SJSA1 (cell line): Measurements from ENCODE around the gene PGA5. TPM values are rescaled to one million over a fixed set of nuclear protein-coding genes. Genes with fewer than 3 reads are reported as not detected.

Source experiments
- DNase-seq, 2 experiments: peaks; one replicate each; pipeline ENCODE4 v3.0.0-alpha.2; 2015 to 2020; ENCODE audit warnings: low spot score in 2 of 2, low read depth in 1 of 2
- H3K27ac ChIP-seq: fragments of 250-450 bp; sonication (Bioruptor Pico); 2 replicates; pipeline ENCODE4 v1.5.1; 2020; ENCODE audit warnings: mild to moderate bottlenecking, moderate library complexity
- H3K27me3 ChIP-seq: fragments of 250-450 bp; sonication (Bioruptor Pico); replicated peaks from 2 replicates; pipeline ENCODE4 v1.5.1; 2020; ENCODE audit warnings: mild to moderate bottlenecking, moderate library complexity
- H3K36me3 ChIP-seq: fragments of 250-450 bp; sonication (Bioruptor Pico); 2 replicates; pipeline ENCODE4 v1.5.1; 2020; ENCODE audit warnings: mild to moderate bottlenecking
- H3K4me1 ChIP-seq: fragments of 250-450 bp; sonication (Bioruptor Pico); replicated peaks from 2 replicates; pipeline ENCODE4 v1.6.1; 2021; ENCODE audit warnings: mild to moderate bottlenecking
- H3K4me3 ChIP-seq: fragments of 250-450 bp; sonication (Bioruptor Pico); 2 replicates; pipeline ENCODE4 v1.5.1; 2020; ENCODE audit warnings: mild to moderate bottlenecking
- H3K9me3 ChIP-seq: fragments of 250-450 bp; sonication (Bioruptor Pico); replicated peaks from 2 replicates; pipeline ENCODE4 v1.5.1; 2020; ENCODE audit warnings: mild to moderate bottlenecking
- total RNA-seq: library from RNA; depleted of rRNA; stranded (reverse); fragments of >200 nt; shearing (Covaris generic); gene quantifications from 2 replicates; pipeline ENCODE4 v1.2.3, GENCODE V29; 2014

Gene PGA5
- total RNA-seq, 1 experiment from 2014 or later = not detected

GRCh38 chr11:61266602-61267001 lies 25.6 kb downstream of the PGA5 start:
- Histone ChIP-seq H3K9me3 (no peaks in the 10 kb centered on the region), H3K36me3 (no peaks in the 10 kb centered on the region), H3K27me3 (no peaks in the 10 kb centered on the region), H3K27ac (no peak overlapping the region), H3K4me1 (peaks cover 5% of the 10 kb centered on the region), H3K4me3 (no peak overlapping the region)
- no peak for DNase-seq

- Histone ChIP-seq H3K4me1 (peaks cover 5% of the 10 kb centered on the region), H3K9me3 (no peaks in the 10 kb centered on the region), H3K36me3 (no peaks in the 10 kb centered on the region), H3K27me3 (no peaks in the 10 kb centered on the region), H3K27ac (no peak overlapping the region), H3K4me3 (no peak overlapping the region)
- no peak for DNase-seq
Measured at GRCh38 chr11:61267437-61267841, 26.5 kb downstream of the PGA5 start.

- DNase-seq = no peak
- no peaks in the 10 kb centered on the region for H3K27me3 ChIP-seq
- H3K36me3 ChIP-seq = no peaks in the 10 kb centered on the region
- no peaks in the 10 kb centered on the region for H3K9me3 ChIP-seq
- peaks cover 5% of the 10 kb centered on the region for H3K4me1 ChIP-seq
- no peak overlapping the region for H3K4me3 ChIP-seq
- no peak overlapping the region for H3K27ac ChIP-seq
Measured at GRCh38 chr11:61268588-61269250, 27.7 kb downstream of the PGA5 start.

GRCh38 chr11:61270354-61271076 lies 29.5 kb downstream of the PGA5 start:
- no peaks in the 10 kb centered on the region for H3K9me3 ChIP-seq
- no peak overlapping the region for H3K4me3 ChIP-seq
- peaks cover 5% of the 10 kb centered on the region for H3K4me1 ChIP-seq
- no peak overlapping the region for H3K27ac ChIP-seq
- no peaks in the 10 kb centered on the region for H3K36me3 ChIP-seq
- DNase-seq = no peak
- H3K27me3 ChIP-seq = no peaks in the 10 kb centered on the region

- Histone ChIP-seq H3K27ac (no peak overlapping the region), H3K9me3 (no peaks in the 10 kb centered on the region), H3K4me3 (no peak overlapping the region), H3K4me1 (peaks cover 5% of the 10 kb centered on the region), H3K36me3 (no peaks in the 10 kb centered on the region), H3K27me3 (no peaks in the 10 kb centered on the region)
- DNase-seq = no peak
Measured at GRCh38 chr11:61272731-61273130, 31.8 kb downstream of the PGA5 start.

- DNase-seq = no peak
- Histone ChIP-seq H3K9me3 (no peaks in the 10 kb centered on the region), H3K4me1 (peaks cover 5% of the 10 kb centered on the region), H3K36me3 (no peaks in the 10 kb centered on the region), H3K27me3 (0 out of 2 replicates have a peak, but pooled peaks cover 3% of the 10 kb centered on the region), H3K27ac (no peak overlapping the region), H3K4me3 (no peak overlapping the region)
Measured at GRCh38 chr11:61273178-61274078, 32.5 kb downstream of the PGA5 start.

- H3K36me3 ChIP-seq = no peaks in the 10 kb centered on the region
- no peak for DNase-seq
- no peak overlapping the region for H3K4me3 ChIP-seq
- H3K27ac ChIP-seq = no peak overlapping the region
- no peaks in the 10 kb centered on the region for H3K9me3 ChIP-seq
- H3K27me3 ChIP-seq = 0 out of 2 replicates have a peak, but pooled peaks cover 3% of the 10 kb centered on the region
- H3K4me1 ChIP-seq = peaks cover 5% of the 10 kb centered on the region
Measured at GRCh38 chr11:61274084-61274483, 33.1 kb downstream of the PGA5 start.

- Histone ChIP-seq H3K27me3 (0 out of 2 replicates have a peak, but pooled peaks cover 3% of the 10 kb centered on the region), H3K4me1 (peaks cover 3% of the 10 kb centered on the region), H3K4me3 (no peak overlapping the region), H3K27ac (no peak overlapping the region), H3K36me3 (no peaks in the 10 kb centered on the region), H3K9me3 (no peaks in the 10 kb centered on the region)
- no peak for DNase-seq
Measured at GRCh38 chr11:61275191-61275590, 34.2 kb downstream of the PGA5 start.

GRCh38 chr11:61277186-61278000 lies 36.4 kb downstream of the PGA5 start:
- H3K27ac ChIP-seq = no peak overlapping the region
- H3K36me3 ChIP-seq = no peaks in the 10 kb centered on the region
- 0 out of 2 replicates have a peak, but pooled peaks cover 3% of the 10 kb centered on the region for H3K27me3 ChIP-seq
- H3K4me3 ChIP-seq = no peak overlapping the region
- no peaks in the 10 kb centered on the region for H3K9me3 ChIP-seq
- DNase-seq = no peak
- no peaks in the 10 kb centered on the region for H3K4me1 ChIP-seq

- Histone ChIP-seq H3K36me3 (no peaks in the 10 kb centered on the region), H3K27ac (no peak overlapping the region)
- no peak for DNase-seq
Measured at GRCh38 chr11:61278001-61278470, 37.1 kb downstream of the PGA5 start.

GRCh38 chr11:61279934-61280659 lies 39.1 kb downstream of the PGA5 start:
- Histone ChIP-seq H3K36me3 (no peaks in the 10 kb centered on the region), H3K9me3 (no peaks in the 10 kb centered on the region), H3K4me1 (no peaks in the 10 kb centered on the region), H3K27me3 (0 out of 2 replicates have a peak, but pooled peaks cover 5% of the 10 kb centered on the region), H3K27ac (no peak overlapping the region), H3K4me3 (no peak overlapping the region)
- no peak for DNase-seq

More at GRCh38 chr11:61278001-61278470, 37.1 kb downstream of the PGA5 start:
- Histone ChIP-seq H3K9me3 (no peaks in the 10 kb centered on the region), H3K27me3 (0 out of 2 replicates have a peak, but pooled peaks cover 3% of the 10 kb centered on the region), H3K4me1 (no peaks in the 10 kb centered on the region), H3K4me3 (no peak overlapping the region)

GRCh38 chr11:61280883-61281580 lies 40.1 kb downstream of the PGA5 start:
- no peaks in the 10 kb centered on the region for H3K36me3 ChIP-seq
- no peak overlapping the region for H3K27ac ChIP-seq
- no peak overlapping the region for H3K4me3 ChIP-seq
- H3K9me3 ChIP-seq = no peaks in the 10 kb centered on the region
- H3K27me3 ChIP-seq = 0 out of 2 replicates have a peak, but pooled peaks cover 5% of the 10 kb centered on the region
- no peak for DNase-seq
- no peaks in the 10 kb centered on the region for H3K4me1 ChIP-seq
